Ascending aorta (tissue), 2 donors: ENCODE data around the gene GARIN3. TPM values are rescaled to one million over a fixed set of nuclear protein-coding genes. Genes with fewer than 3 reads are reported as not detected.
A peak's percentile ranks its signal among the peaks of the same experiment; 100 is the strongest.

Source experiments
- DNase-seq, 2 donors: peaks; one replicate each; pipeline ENCODE4 v3.0.0-alpha.2; 2019; ENCODE audit warnings: low spot score in 2 of 2
- H3K27ac ChIP-seq, 2 donors: fragments of 200-600 bp; sonication (generic); one replicate each; pipeline ENCODE4 v1.5.1; 2016 to 2017; ENCODE audit warnings: mild to moderate bottlenecking in 1 of 2
- H3K27me3 ChIP-seq: fragments of 200-600 bp; sonication (generic); one replicate; pipeline ENCODE4 v1.5.1; 2017
- H3K36me3 ChIP-seq, 2 donors: fragments of 200-600 bp; sonication (generic); one replicate each; pipeline ENCODE4 v1.5.1; 2016
- H3K4me1 ChIP-seq, 2 donors: fragments of 200-600 bp; sonication (generic); one replicate each; pipeline ENCODE4 v1.5.1; 2016 to 2017; ENCODE audit warnings: mild to moderate bottlenecking in 1 of 2
- H3K4me3 ChIP-seq, 2 donors: fragments of 200-600 bp; sonication (generic); one replicate each; pipeline ENCODE4 v1.5.1; 2016 to 2017; ENCODE audit warnings: mild to moderate bottlenecking in 1 of 2
- H3K9me3 ChIP-seq, 2 donors: fragments of 200-600 bp; sonication (generic); one replicate each; pipeline ENCODE4 v1.5.1; 2016
- intact Hi-C: fragments of 100-400 bp; cut with DNase I; formaldehyde crosslinking; loops from one replicate; pipeline ENCODE4 v1.15.1; 2023
- total RNA-seq: library from RNA; depleted of rRNA; stranded (reverse); fragments of >200 nt; gene quantifications from one replicate; pipeline ENCODE4 v1.1.0, GENCODE V29; 2016
- TF ChIP-seq, protein P1 (sequence below), 3 experiments: fragments of 200-600 bp in 2 of 3; fragments of 450-650 bp in 1 of 3; sonication (generic) in 2 of 3; IDR thresholded peaks; one replicate each; pipeline ENCODE4 v1.5.1; 2016 to 2019; ENCODE audit warnings: antibody characterized with exemption in 3 of 3, mild to moderate bottlenecking in 1 of 3, moderate library complexity in 1 of 3

The GARIN3 gene
- total RNA-seq, 1 donor from 2014 or later = not detected

DNA sequence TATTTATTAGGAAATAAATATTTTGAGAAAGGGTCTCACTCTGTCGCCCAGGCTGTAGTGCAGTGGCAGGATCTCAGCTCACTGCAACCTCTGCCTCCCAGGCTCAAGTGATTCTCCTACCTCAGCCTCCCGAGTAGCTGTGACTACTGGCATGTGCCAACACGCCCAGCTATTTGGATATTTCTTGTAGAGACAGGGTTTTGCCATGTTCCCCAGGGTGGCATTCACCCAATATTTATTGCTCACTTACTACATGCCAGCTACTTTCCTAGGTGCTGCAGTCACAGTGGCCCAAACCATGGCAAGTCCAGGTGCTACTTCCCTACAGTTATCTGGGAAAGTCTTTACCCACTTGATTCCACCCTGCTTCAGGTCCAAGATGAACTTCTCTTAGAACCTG lies 15.1 kb downstream of the GARIN3 start:
- Histone ChIP-seq H3K4me3 (no peak overlapping the region), H3K9me3 (no peaks in the 10 kb centered on the region), H3K27me3 (no peaks in the 10 kb centered on the region), H3K4me1 (peaks cover 0 to 8% of the 10 kb centered on the region in 2 donors), H3K27ac (no peak overlapping the region), H3K36me3 (no peaks in the 10 kb centered on the region)
- DNase-seq = no peak
- intact Hi-C loops = no loop called here
- TF ChIP-seq, protein P1, sequence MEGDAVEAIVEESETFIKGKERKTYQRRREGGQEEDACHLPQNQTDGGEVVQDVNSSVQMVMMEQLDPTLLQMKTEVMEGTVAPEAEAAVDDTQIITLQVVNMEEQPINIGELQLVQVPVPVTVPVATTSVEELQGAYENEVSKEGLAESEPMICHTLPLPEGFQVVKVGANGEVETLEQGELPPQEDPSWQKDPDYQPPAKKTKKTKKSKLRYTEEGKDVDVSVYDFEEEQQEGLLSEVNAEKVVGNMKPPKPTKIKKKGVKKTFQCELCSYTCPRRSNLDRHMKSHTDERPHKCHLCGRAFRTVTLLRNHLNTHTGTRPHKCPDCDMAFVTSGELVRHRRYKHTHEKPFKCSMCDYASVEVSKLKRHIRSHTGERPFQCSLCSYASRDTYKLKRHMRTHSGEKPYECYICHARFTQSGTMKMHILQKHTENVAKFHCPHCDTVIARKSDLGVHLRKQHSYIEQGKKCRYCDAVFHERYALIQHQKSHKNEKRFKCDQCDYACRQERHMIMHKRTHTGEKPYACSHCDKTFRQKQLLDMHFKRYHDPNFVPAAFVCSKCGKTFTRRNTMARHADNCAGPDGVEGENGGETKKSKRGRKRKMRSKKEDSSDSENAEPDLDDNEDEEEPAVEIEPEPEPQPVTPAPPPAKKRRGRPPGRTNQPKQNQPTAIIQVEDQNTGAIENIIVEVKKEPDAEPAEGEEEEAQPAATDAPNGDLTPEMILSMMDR (IDR thresholded peaks at IDR 0.05) = no peak

DNA sequence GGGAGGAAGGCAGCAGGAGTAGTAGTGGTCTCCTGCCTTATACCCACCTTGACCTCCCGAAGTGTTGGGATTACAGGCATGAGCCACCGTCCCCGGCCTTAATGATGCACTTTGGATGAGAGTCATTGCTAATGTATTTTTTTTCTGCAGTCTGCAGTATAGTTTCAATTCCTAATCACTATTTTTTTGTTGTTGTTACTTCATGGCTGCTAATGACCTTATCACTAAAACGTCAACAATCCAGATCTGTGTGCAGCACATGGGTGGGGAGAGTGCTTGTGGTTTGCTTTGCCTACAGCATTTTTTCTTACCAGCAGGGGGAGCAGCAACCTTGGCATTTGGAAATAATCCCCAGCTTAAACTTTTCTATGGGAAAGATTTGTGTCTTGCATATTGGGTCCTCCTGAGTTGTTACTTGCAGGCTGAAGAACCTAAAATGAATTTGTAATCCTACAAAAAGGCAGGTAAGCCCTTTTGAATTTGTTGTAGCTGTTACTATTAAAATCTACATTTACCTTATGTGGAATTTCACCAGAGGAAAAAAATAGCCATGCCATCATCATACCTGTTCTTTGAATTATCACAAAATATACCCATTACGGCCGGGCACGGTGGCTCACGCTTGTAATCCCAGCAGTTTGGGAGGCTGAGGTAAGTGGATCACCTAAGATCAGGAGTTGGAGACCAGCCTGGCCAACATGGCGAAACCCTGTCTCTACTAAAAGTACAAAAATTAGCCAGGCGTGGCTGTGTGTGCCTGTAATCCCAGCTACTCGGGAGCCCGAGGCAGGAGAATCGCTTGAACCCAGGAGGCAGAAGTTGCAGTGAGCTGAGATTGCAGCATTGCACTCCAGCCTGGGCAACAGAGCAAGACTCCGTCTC lies 17.1 kb downstream of the GARIN3 start:
- H3K36me3 ChIP-seq = no peaks in the 10 kb centered on the region
- peaks cover under 1 to 8% of the 10 kb centered on the region in 2 donors for H3K4me1 ChIP-seq
- peak in 1 of 2 donors; percentile 85 for DNase-seq
- no peak overlapping the region for H3K27ac ChIP-seq
- H3K9me3 ChIP-seq = no peaks in the 10 kb centered on the region
- intact Hi-C loops = loop anchor here (5.0 kb wide), 2 partner anchors 118 to 163 kb away; partner anchors contain the start of gene CYFIP2
- TF ChIP-seq, protein P1 (IDR thresholded peaks at IDR 0.05) = peak; percentile 64 to 88 (median 71)
- no peaks in the 10 kb centered on the region for H3K27me3 ChIP-seq
- peak overlapping the region in 1 of 2 donors; percentile 48 for H3K4me3 ChIP-seq

DNA sequence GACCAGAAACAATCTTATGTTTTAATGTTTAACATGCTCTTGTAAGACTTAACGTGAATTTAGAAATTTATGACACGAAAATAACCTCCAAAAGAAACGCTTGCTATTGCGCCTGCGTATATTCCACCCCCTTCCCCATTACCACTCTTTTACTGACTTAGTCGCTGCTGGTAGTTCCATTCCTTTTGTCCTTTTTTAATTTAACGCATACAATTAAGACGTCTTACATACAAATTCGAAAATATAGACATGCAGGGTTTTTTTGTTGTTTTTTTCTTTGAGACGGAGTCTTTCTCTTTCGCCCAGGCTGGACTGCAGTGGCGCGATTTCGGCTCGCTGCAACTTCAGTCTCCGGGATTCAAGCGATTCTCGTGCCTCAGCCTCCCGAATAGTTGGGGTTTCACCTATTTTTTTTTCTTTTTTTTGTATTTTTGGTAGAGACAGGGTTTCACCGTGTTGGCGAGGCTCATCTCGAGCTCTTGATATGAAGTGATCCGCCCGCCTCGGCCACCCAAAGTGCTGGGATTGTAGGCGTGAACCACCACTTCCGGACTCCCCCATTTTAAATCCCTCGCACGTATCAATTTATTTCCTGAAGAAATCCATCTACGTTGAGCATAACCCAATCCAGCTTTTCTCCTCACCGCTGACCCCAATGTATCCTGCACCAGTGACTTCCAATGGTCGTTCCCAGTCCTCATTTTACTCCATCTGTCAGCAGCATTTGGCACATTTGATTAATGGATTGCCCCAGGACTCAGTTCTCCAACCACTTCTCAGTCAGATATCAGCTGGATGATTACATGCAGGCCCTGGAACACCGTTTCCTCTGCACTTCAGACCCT lies 22.7 kb downstream of the GARIN3 start:
- peak overlapping the region; percentile 89 to 90 for H3K27ac ChIP-seq
- H3K9me3 ChIP-seq = no peaks in the 10 kb centered on the region
- no peaks in the 10 kb centered on the region for H3K27me3 ChIP-seq
- peaks cover 0 to 8% of the 10 kb centered on the region in 2 donors for H3K36me3 ChIP-seq
- peaks cover 5 to 13% of the 10 kb centered on the region in 2 donors for H3K4me1 ChIP-seq
- peak overlapping the region; percentile 74 to 77 for H3K4me3 ChIP-seq
- TF ChIP-seq, protein P1 (IDR thresholded peaks at IDR 0.05) = no peak
- DNase-seq = peak; percentile 14 to 73
- intact Hi-C loops = loop anchor here (5.0 kb wide), 3 partner anchors 244 to 714 kb away; partner anchors contain the start of genes CLINT1 and LSM11

DNA sequence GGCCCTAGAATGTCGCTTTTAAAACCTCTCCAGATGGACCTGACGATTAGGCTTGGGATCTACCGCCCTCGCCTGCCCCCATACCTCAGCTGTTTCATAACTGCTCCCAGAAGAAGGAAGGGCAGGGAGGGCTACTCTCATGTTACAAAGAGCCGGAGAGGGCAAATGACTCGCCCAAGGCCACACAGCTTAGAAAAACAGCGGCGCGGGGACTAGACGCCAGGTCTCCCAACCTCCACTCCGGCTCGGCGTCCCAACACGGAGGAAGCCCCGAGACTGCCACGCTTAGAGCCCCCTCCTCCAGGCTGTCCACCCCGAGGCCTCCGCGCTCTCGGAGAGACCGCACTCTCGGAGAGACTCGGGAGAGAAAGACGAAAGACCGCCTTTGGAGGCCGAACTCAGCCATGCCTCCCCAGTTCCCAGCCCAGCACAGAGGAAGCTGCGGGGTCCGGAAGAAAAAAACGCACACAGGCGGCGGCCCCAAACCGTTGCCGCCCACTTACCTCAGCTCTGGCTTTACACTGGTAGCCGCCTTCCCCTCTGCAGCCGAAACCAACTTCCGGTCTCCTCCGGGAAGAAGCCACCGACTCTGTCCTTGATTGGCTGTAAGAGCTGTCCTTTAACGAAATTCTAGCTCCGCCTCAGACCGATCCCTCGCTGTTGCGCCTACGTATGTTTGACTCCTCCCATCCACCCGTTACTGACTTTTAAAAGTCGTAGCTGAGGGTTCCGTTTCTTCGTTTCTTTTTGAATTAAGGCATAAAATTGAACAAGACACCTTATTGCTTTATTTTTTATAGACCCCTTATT lies 23.5 kb downstream of the GARIN3 start, which contains the start of gene MED7:
MED7 (minus strand) TSS at position 549 of the 810 bp plus-strand sequence. CDS start 3,434 bp downstream, outside the sequence.
- intact Hi-C loops = loop anchor here (5.0 kb wide), 3 partner anchors 245 to 715 kb away; partner anchors contain the start of genes CLINT1 and LSM11
- Histone ChIP-seq H3K27ac (peak within 1 kb of the TSS; percentile 89 to 90), H3K9me3 (no peaks in the 10 kb centered on the region), H3K36me3 (peaks cover 0 to 17% of the 10 kb centered on the region in 2 donors), H3K4me3 (peak within 1 kb of the TSS; percentile 74 to 77), H3K4me1 (peaks cover 5 to 9% of the 10 kb centered on the region in 2 donors), H3K27me3 (no peaks in the 10 kb centered on the region)
- TF ChIP-seq, protein P1 (IDR thresholded peaks at IDR 0.05) = no peak
- peak; percentile 88 to 98 for DNase-seq

DNA sequence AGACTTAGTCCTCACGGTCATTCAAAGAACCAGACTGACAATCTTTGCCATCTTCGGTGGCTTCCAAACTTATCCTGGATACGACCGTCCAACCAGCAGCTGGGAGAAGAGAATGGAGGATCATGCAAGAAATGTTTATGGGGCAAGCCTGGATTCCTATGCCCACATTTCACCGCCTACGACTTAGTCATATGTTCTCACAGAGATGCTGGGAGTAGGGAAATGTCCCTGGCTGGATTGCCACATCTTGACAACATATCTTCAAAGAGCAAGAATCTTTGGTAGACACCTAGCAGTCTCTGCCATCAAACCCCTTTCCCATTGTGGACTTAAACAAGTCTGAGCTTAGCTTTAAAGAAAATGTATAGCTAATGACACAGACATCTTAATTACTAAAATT lies 28.4 kb downstream of the GARIN3 start:
- TF ChIP-seq, protein P1 (IDR thresholded peaks at IDR 0.05) = no peak
- Histone ChIP-seq H3K27me3 (no peaks in the 10 kb centered on the region), H3K4me3 (no peak overlapping the region), H3K9me3 (no peaks in the 10 kb centered on the region), H3K27ac (no peak overlapping the region), H3K36me3 (peaks cover 0 to 24% of the 10 kb centered on the region in 2 donors), H3K4me1 (peaks cover 0 to 9% of the 10 kb centered on the region in 2 donors)
- DNase-seq = no peak
- intact Hi-C loops = no loop called here
